GM19239 (cell line): ENCODE data around the gene EPS8L3.

ENCODE experiments used
- DNase-seq: peaks from one replicate; pipeline ENCODE4 v3.0.0; 2011; ENCODE audit warnings: low spot score; ENCODE audit not compliant: insufficient read length
- FAIRE-seq: peaks from 2 replicates; lab custom pipeline; 2011; peaks lifted over from hg19 to GRCh38; lab: Jason Lieb, UNC

Gene EPS8L3

GRCh38 chr1:109782927-109783326 is 19.2 kb upstream of the EPS8L3 start:
- DNase-seq (no peak), FAIRE-seq (no peak)

- no peak for FAIRE-seq
- DNase-seq: no peak
Measured at GRCh38 chr1:109782514-109782913, 18.8 kb upstream of the EPS8L3 start.

DNA sequence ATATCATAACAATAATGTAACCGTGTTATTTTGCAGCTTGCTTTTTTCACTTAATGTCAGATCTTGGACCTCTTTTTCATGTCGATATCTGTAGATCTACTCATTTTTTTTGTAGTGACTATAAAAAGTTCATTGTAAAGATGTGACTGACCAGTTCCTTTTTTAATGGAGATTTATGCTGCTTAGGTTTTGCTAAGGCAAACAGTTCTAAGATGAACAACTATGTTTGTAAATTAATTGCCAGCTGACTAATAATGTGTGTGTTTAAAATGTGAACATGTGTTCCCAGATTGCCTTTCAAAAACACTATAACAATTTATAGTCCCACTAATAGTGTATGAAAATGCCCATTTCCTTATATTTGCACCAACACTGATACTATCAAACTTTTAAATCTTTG is 18.1 kb upstream of the EPS8L3 start:
- DNase-seq (no peak), FAIRE-seq (no peak)

DNA sequence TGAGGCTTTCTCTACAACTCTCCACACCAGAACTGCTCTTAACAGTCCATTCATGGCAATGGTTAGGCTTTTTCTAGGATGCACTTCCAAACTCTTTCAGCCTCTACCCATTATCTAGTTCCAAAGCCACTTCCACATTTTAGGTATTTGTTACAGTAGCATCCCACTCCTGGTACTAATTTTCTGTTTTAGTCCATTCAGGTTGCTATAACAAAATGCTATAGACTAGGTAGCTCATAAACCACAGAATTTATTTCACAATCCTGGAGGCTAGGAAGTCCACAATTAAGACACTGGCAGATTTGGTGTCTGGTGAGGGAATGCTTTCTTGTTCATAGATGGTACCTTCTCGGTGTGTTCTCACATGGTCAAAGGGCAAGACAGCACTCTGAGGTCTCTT is 17.3 kb upstream of the EPS8L3 start:
- DNase-seq (no peak), FAIRE-seq (no peak)

GRCh38 chr1:109777980-109778625 is 14.4 kb upstream of the EPS8L3 start:
- FAIRE-seq (no peak), DNase-seq (no peak)

GRCh38 chr1:109777436-109777835 is 13.7 kb upstream of the EPS8L3 start:
- DNase-seq (no peak), FAIRE-seq (no peak)

DNA sequence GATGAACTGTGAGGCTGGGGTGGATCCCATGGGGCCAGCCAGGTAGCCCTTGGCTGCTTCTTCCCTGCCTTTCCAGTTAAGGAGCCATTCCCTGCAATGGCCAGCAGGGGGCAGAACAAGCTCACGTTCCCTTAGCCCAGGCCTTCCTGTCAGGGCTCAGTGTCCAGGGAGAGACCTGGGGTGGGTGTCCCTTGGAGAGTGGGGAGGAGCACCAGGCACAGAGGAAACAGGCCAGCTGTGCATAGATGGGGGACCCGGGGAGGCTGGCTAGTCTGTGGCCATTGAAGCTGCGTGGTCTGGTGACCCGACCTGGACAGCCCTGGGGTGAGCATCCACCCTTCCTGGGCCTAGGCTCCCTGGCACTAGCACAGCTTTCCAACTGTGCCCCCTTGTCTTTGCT is 13.2 kb upstream of the EPS8L3 start:
- FAIRE-seq: peak; percentile 86
- peak; percentile 77 for DNase-seq

DNA sequence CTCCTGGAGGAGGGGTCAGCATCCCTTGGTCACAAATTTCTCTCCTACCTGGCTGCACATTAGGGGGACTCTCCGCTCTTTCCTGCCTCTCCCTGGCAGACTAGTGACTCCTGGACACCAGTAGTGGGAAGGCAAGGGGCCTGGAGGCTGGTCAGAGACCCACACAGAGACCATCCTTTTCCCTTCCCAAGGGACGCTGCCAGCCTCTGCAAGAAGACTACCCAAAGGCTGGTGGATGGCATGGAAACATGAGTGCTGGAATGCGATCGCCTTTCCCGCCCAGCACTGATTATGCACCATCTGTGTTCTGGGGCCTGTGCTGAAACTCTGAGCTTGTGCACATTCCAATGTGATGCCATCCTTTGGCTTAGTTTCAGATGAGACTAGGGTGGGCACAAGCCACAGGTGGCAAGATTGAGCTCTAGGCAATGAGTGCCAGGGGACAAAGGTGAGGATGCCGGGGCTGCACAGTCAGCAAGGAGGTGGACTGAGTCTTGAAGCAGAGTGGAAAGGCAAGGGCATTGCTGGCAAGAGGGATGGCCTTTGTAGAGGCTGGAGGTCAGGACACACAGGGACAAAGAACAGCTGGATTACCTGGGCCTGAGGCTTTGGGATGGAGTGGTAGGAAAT is 12.6 kb upstream of the EPS8L3 start:
- no peak for DNase-seq

DNA sequence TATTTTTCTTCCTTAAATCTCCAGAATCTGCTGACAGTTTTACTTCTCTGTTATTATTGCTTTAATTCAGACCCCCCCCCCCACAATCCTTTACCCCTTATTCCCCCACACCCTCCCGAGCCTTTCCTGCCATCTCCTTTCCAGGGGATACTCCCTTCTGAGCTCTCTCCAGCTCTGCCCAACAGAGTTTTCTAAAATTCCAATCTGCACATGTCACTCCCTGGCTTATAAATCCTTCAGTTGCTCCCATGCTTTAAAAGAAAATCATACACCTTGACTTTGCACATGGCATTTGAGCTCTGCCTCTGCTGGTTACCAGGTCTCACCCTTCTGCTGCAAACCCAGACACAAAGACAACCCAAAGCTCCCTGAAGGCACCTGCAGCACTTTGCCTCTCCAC is 11.7 kb upstream of the EPS8L3 start:
- DNase-seq (no peak), FAIRE-seq (no peak)

More for the DNA sequence above, 12.6 kb upstream of the EPS8L3 start:
- FAIRE-seq: no peak

DNA sequence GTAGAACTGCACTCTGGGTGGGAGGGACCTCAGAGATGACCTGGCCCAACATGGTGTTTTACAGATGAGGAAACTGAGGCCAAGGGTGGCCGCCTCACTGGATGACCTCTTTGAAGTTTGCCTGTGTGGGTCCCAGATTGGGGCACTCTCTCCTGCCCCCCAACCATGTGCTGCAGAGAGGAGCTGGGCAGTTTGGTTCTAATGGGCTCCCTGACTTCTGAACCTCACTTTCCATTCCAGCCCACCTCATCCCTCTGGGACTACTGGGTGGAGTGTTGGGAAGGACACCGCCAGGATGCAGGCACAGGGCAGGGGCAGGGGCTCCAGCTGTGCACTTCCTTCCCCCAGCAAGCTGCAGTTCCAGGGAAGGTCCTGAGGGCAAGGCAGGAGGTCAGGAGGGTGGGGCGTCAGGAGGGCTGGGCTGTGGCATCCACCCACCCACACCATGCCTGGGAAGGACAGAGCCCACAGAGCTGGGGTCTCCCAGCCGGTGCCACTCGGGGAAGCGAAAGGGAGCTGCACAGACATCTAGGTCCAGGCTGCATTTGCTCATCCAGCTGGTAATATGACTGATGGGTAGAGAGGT is 10.3 kb upstream of the EPS8L3 start:
- DNase-seq: no peak
- FAIRE-seq: no peak

DNA sequence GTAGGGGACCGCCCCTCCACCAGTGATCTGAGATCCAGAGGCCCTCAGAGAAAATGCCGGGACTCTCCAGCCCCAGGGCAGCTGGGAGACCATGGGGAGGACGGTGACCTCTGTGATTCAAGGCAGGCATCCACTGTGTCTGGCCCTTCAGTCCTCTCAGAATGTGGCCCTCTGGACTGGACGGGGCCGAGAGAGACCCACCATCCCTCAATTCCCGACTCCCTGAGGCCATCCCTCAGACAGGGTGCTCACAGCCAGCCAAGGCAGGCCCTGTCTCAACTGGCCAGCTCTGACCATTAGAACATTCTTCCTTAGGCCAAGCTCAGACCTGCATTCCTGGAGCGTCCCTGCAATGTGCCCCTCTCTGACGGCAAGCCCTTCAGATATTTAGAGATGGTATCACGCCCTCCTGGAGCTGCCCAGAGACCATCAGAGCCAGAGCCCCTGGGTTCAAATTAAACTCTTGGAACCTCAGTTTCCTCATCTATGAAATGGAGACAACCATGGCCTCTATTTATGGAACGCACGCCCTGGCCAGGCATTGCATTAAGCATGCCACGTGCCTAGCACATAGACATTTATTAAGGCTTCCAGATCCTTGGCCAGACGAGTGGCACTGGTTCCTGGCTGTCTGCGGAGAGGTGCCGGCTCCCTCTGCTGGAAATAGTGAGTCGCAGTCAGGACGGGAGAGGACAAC is 9.6 kb upstream of the EPS8L3 start:
- FAIRE-seq: peak; percentile 71
- peak; percentile 70 for DNase-seq

- no peak for FAIRE-seq
- no peak for DNase-seq
Measured at GRCh38 chr1:109772658-109773202, 9.0 kb upstream of the EPS8L3 start.

- no peak for FAIRE-seq
- DNase-seq: no peak
Measured at GRCh38 chr1:109771712-109772657, 8.3 kb upstream of the EPS8L3 start.

- no peak for DNase-seq
- FAIRE-seq: no peak
Measured at GRCh38 chr1:109770331-109771095, 6.8 kb upstream of the EPS8L3 start.

DNA sequence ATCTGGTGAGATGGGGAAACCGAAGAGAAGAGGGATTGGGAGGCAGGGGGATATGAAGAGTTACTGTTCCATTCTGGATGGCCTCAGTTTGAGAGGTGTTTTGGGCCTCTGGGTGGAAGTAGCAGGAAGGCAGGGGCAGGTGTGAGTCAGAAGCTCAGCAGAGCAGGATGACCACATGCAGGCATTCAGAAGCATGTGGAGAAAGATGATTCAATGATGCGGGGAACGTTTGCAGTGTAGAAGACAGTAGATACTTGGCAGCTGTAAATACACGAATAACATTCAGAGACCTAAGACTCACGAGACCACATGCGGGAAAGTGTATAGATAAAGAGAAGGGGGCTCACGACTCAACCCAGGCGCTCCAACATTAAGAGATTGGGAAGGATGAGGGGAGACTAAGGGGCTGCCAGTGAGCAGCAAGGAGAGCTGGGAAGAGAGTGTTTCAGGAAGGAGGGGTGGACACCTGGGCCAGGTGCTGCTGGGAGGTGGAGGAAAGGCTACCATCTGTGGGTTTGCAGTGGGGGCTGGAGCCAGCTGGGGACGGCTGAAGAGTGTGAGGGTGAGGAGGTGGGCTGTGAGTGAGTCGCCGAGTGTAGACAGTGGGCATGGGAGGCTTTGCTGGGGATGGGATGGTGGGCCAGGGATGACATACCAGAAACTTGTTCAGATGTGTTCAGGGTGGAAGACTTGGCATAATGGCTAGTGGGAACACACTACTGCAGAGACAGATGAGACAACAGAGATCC is 5.8 kb upstream of the EPS8L3 start:
- no peak for FAIRE-seq

DNA sequence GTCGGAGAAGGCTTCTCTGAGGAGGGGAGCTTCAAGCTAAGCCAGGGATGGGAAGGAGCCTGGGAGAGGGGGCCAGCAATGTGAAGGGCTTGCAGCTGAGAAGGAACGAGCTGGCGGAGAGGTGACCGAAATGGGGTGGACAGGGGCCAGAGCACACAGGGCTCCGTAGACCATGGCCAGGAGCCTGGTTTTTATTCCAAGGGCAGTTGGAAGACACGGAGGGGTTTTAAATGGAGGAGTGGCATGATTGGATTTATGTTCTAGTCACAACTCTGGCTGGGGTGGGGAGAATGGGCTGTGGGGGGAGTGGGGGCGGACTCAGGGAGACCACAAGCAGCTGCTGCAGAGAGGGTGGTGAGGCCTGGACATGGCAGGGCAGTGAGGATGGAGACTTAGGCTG is 5.1 kb upstream of the EPS8L3 start:
- DNase-seq (no peak), FAIRE-seq (no peak)

More for the DNA sequence above, 5.8 kb upstream of the EPS8L3 start:
- no peak for DNase-seq

GRCh38 chr1:109768335-109768650 is 4.6 kb upstream of the EPS8L3 start:
- no peak for FAIRE-seq
- DNase-seq: no peak

DNA sequence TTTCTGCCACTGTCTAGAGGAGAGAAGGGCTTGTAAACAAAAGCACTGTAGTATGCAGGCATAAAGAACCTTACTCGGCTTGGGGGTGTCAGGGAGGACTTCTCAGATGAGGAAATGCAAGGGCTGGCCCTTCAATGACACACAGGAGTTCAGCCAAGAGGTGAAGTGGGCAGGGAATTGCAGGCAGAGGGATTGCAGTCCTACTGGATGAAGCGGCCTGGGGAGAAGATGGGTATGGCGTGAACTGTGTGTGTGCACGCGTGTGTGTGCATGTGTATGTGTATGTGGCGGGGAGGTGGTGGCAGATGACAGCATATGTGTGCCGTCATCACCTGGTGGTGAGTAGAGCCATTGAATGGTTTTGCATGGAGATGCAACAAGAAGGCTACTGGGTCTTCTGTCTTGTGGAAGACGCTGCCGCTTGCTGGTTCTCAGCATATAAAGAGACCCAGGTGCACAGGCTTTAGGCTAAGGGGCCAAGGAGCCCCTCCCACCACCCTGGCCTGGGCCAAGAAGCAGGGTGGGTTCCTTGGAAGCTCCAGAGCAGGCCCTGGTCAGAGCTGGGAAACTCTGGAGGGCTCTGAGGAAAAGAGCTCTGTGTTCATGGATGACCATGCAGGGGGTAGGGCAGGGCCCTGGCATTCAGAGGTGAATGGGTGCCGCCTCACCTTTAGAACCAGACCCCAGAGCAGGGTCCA is 4.1 kb upstream of the EPS8L3 start:
- no peak for FAIRE-seq
- DNase-seq: no peak
